ENCODE data around the gene DAP. TPM values are rescaled to one million over a fixed set of nuclear protein-coding genes. Genes with fewer than 3 reads are reported as not detected.

Gene DAP
- total RNA-seq, 1 experiment from 2014 or later: 279 TPM

GRCh38 chr5:10702911-10703491 lies 58.0 kb downstream of the DAP start:
- intact Hi-C loops (cut with micrococcal nuclease; ENCODE audit: unreplicated experiment): loop anchor here (1.0 to 10.0 kb wide), 7 partner anchors 22 to 548 kb away; partner anchors contain the start of genes CCT5 and CMBL
- CTCF ChIA-PET: interaction anchor here (0.5 to 3.5 kb wide), 10 partner anchors 8 to 333 kb away, joined by 3 to 31 read pairs (median 4); partner anchors contain the start of genes ANKRD33B and DAP
- Histone ChIP-seq H3K4me2 (peak overlapping the region; percentile 80), H3K9me2 (ENCODE audit: insufficient read depth) (no peaks in the 10 kb centered on the region), H3F3A (ENCODE audit: insufficient read depth, low read depth) (peaks cover 69% of the 10 kb centered on the region), H3K4me1 (replicated peaks; ENCODE audit: insufficient read depth) (peaks cover 77% of the 10 kb centered on the region), H3K9me3 (ENCODE audit: insufficient read depth, low read depth) (no peaks in the 10 kb centered on the region), H4K20me1 (ENCODE audit: insufficient read depth) (no peaks in the 10 kb centered on the region), H3K27me3 (ENCODE audit: insufficient read depth, low read depth) (no peaks in the 10 kb centered on the region), H2AFZ (no peak overlapping the region), H3K27ac (peak overlapping the region; percentile 96), H3K79me2 (ENCODE audit: low read depth) (peaks cover 65% of the 10 kb centered on the region), H3K4me3 (peak overlapping the region; percentile 40; the same call in 1 of the 2 replicates), H3K36me3 (ENCODE audit: low read depth) (0 out of 2 replicates have a peak, but pooled peaks cover 5% of the 10 kb centered on the region)
- DNase-seq: peak; percentile 68 to 99
- no TSS peak for BruUV-seq (replicated peaks)
- TF ChIP-seq EZH2 (IDR thresholded peaks at IDR 0.05; ENCODE audit: low read depth): no peak
- TF ChIP-seq CTCF (conservative IDR thresholded peaks at IDR 0.05): no peak
- POLR2A ChIA-PET (ENCODE audit: unreplicated experiment): interaction anchor here (0.9 to 2.0 kb wide), 4 partner anchors 22 to 70 kb away, joined by 9 to 14 read pairs (median 11); partner anchors contain the start of gene DAP

DNA sequence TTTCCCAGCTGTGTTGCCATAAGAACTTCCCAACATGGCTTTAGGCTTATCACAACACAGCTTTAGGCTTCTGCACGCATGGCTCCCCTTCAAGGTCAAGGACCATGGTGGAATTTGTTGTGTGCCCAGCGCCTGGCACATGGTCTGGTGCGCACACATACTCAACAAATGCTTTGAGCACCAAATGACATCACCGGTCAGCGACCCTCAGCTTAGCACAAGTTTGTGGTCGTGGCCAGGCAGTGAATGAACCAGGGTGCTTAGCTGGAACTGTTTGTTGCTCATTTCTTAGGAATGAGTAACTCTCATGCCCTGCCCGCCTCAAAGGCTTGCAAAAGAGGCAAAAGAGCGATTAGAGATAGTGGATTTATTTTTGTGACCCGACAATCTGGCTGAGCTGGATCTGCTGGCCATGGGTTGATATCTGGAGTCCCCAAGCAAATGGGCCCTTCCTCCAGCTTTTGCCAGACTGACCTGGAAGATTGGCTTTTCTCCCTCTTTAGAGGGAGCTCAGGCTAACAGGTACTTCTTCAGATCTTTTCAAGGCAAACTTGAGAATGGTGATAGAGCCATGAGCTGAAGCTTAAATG lies 58.9 kb downstream of the DAP start:
- H3K36me3 ChIP-seq (ENCODE audit: low read depth): 0 out of 2 replicates have a peak, but pooled peaks cover 5% of the 10 kb centered on the region
- peak overlapping the region; percentile 80 for H3K4me2 ChIP-seq
- peak overlapping the region; percentile 40 for H3K4me3 ChIP-seq
- peaks cover 66% of the 10 kb centered on the region for H3F3A ChIP-seq (ENCODE audit: insufficient read depth, low read depth)
- H3K9me2 ChIP-seq (ENCODE audit: insufficient read depth): no peaks in the 10 kb centered on the region
- CTCF ChIA-PET: interaction anchor here (0.5 to 3.5 kb wide), 8 partner anchors 9 to 728 kb away, joined by 4 to 31 read pairs (median 6); partner anchors contain the start of gene DAP
- peaks cover 69% of the 10 kb centered on the region for H3K4me1 ChIP-seq (replicated peaks; ENCODE audit: insufficient read depth)
- no TSS peak for BruUV-seq (replicated peaks)
- H3K27ac ChIP-seq: peak overlapping the region; percentile 96
- peak; percentile 94 to 99 for DNase-seq
- no peak overlapping the region for H2AFZ ChIP-seq
- no peaks in the 10 kb centered on the region for H3K9me3 ChIP-seq (ENCODE audit: insufficient read depth, low read depth)
- POLR2A ChIA-PET (ENCODE audit: unreplicated experiment): interaction anchor here (0.5 to 2.0 kb wide), 10 partner anchors 23 to 447 kb away, joined by 3 to 14 read pairs (median 8); partner anchors contain the start of gene DAP
- H3K27me3 ChIP-seq (ENCODE audit: insufficient read depth, low read depth): no peaks in the 10 kb centered on the region
- H3K79me2 ChIP-seq (ENCODE audit: low read depth): peaks cover 65% of the 10 kb centered on the region
- TF ChIP-seq EZH2 (IDR thresholded peaks at IDR 0.05; ENCODE audit: low read depth): no peak
- no peak for TF ChIP-seq CTCF (conservative IDR thresholded peaks at IDR 0.05)
- intact Hi-C loops (cut with micrococcal nuclease; ENCODE audit: unreplicated experiment): loop anchor here (1.0 to 10.0 kb wide), 7 partner anchors 23 to 549 kb away; partner anchors contain the start of genes CCT5 and CMBL
- no peaks in the 10 kb centered on the region for H4K20me1 ChIP-seq (ENCODE audit: insufficient read depth)

GRCh38 chr5:10701567-10702039 lies 59.4 kb downstream of the DAP start:
- POLR2A ChIA-PET (ENCODE audit: unreplicated experiment): interaction anchor here (0.5 to 2.0 kb wide), 5 partner anchors 23 to 408 kb away, joined by 4 to 14 read pairs (median 8); partner anchors contain the start of gene DAP
- DNase-seq: peak in 1 of 2 experiments; percentile 44
- no peaks in the 10 kb centered on the region for H3K27me3 ChIP-seq (ENCODE audit: insufficient read depth, low read depth)
- peaks cover 60% of the 10 kb centered on the region for H3F3A ChIP-seq (ENCODE audit: insufficient read depth, low read depth)
- 0 out of 2 replicates have a peak, but pooled peaks cover 5% of the 10 kb centered on the region for H3K36me3 ChIP-seq (ENCODE audit: low read depth)
- peaks cover 63% of the 10 kb centered on the region for H3K4me1 ChIP-seq (replicated peaks; ENCODE audit: insufficient read depth)
- BruUV-seq (replicated peaks): no TSS peak
- peak overlapping the region; percentile 96 for H3K27ac ChIP-seq
- intact Hi-C loops (cut with micrococcal nuclease; ENCODE audit: unreplicated experiment): loop anchor here (1.0 to 10.0 kb wide), 7 partner anchors 24 to 550 kb away; partner anchors contain the start of genes CCT5 and CMBL
- peaks cover 60% of the 10 kb centered on the region for H3K79me2 ChIP-seq (ENCODE audit: low read depth)
- H2AFZ ChIP-seq: no peak overlapping the region
- peak overlapping the region; percentile 16; the same call in 1 of the 2 replicates for H3K4me3 ChIP-seq
- CTCF ChIA-PET: interaction anchor here (0.5 to 3.5 kb wide), 7 partner anchors 9 to 729 kb away, joined by 4 to 31 read pairs (median 5); partner anchors contain the start of gene DAP
- peak overlapping the region; percentile 80 for H3K4me2 ChIP-seq
- no peaks in the 10 kb centered on the region for H4K20me1 ChIP-seq (ENCODE audit: insufficient read depth)
- no peaks in the 10 kb centered on the region for H3K9me3 ChIP-seq (ENCODE audit: insufficient read depth, low read depth)
- TF ChIP-seq EZH2 (IDR thresholded peaks at IDR 0.05; ENCODE audit: low read depth) (no peak), CTCF (conservative IDR thresholded peaks at IDR 0.05) (peak; percentile 81)
- H3K9me2 ChIP-seq (ENCODE audit: insufficient read depth): no peaks in the 10 kb centered on the region

Data from PC-9 (cell line).